ENCODE measurements around the gene C1GALT1.
"Not testable (repeated sequence)": the region's sequence is repeated elsewhere in the genome, so short reads cannot be mapped to it uniquely, and the experiment has no call there.

C1GALT1 gene

GRCh38 chr7:7237201-7237977 is 55.0 kb downstream of the C1GALT1 start:
- no peak for DNase-seq (ENCODE audit: low spot score)

DNA sequence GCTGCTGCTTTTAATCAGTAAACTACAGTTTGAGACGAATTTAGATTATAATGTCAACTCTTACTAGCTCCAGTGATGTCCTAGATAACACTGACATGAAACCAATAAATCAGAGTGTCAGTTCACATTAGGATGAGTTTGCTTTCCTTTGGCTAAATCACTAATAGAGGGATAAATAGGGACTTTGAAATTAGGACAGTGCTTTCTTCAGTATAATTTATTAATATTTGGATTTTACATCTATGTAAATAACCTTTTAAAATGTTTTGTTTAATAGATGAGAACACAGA is 55.6 kb downstream of the C1GALT1 start:
- DNase-seq (ENCODE audit: low spot score): no peak

DNA sequence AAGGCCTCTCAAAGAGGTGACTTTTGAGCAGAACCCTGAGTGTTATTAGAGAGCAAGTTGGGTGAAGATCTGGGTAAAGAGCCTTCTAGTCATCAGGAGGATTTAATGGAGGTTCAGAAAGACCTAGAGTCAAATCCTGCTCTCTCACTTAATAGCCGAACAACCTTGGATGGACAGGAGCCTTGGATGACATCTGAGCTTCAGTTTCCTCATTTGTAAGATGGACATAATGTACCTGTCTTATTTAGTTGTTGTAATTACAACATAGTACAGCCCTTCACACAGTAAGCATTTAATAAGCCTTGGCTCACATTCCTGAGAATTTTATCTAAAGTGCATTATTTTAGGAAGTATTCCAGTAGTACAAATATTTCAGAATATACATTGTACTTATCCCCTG is 57.0 kb downstream of the C1GALT1 start:
- DNase-seq (ENCODE audit: low spot score): no peak

DNA sequence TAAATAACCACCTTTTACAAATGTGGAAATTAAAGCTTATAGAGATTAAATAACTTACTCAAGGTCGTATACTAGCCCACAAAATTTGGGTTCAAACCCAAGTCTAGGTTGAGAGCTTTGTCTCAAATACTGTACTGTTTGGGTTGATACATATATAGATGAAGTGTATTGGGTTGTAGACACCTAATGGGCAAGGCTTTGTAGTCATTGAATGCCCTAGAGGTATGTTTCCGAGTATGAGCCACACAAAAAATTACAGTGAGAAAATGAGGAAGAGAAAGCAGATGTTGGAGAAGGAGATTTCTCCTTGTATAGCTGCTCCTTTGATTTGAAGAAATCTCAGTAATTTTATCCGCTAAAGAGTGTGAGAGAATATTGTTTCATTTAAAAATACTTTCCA is 60.6 kb downstream of the C1GALT1 start:
- no peak for DNase-seq (ENCODE audit: low spot score)

- DNase-seq (ENCODE audit: low spot score): not testable (repeated sequence)
Measured at GRCh38 chr7:7245233-7245632, 62.9 kb downstream of the C1GALT1 start.

DNA sequence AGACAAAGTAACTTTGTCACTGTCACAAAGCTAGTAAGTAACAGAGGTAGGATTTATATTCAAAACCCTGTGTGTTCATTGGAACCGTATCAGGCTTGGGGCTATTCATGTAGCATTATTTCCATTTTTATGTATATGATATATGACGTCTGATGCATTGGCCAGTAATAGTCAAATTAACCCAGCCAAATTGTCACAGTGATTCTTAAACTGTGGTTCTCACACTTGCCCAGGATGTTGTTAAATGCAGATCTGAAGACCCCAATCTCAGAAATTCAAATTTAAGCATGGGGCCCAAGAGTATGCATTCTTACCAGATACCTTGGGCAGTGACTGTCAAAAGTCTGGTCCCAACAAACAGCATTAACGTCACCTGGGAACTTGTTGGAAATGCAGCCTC is 63.9 kb downstream of the C1GALT1 start:
- DNase-seq (ENCODE audit: low spot score): no peak

DNA sequence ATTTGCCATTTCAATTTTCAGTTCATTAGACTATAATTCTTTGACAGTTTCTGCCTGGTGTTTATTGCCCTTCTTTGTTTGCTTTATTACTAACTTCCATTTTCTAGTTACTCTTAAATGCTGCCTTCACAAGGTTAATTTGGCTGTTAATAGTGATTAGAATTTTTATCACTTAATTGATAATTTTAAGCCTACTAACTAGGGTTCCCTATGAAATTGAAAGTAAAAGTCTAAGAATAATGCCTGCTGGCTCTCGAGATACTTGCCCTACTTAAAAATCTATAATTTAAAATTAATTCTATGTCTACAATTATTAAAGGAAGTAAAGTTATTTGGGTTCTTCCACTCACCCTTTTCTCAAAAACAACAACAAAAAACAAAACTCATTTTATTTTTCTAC is 65.3 kb downstream of the C1GALT1 start:
- DNase-seq (ENCODE audit: low spot score): no peak

DNA sequence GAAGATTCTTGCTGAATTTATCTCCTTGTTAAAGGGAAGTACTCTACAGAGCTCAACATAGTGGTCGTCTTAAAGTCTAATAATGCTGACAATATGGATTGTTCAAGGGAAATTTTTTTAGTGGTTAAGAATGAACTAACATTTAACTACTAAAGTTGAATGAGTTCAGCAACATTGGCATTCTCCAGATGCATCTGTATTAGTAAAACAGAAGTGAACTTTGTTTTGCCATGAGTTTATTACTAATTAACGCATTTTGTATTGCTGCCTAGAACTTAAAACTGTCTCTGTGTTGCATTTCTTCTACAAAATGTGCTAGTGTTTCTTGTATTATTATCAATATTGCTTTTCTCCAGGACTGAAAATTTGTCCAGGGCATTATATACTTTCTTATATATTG is 67.5 kb downstream of the C1GALT1 start:
- no peak for DNase-seq (ENCODE audit: low spot score)

DNA sequence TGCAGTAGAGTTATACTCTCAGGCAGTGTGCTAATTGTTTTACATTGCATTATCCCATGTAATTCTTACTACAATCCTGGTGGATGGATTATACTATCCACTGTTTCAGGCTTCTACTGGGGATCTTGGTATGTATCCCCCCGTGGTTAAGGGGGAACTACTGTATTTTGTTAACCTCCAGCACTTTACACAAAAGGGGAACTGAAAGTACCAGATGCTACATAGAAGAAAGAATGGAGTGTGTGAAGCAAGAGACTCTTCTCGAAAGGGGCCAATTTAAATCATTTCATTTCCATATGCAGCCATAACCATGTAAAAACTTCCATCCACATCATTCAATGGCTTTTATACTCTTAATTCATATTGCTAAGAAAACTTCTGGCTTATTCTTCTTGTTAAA is 69.4 kb downstream of the C1GALT1 start:
- no peak for DNase-seq (ENCODE audit: low spot score)

DNA sequence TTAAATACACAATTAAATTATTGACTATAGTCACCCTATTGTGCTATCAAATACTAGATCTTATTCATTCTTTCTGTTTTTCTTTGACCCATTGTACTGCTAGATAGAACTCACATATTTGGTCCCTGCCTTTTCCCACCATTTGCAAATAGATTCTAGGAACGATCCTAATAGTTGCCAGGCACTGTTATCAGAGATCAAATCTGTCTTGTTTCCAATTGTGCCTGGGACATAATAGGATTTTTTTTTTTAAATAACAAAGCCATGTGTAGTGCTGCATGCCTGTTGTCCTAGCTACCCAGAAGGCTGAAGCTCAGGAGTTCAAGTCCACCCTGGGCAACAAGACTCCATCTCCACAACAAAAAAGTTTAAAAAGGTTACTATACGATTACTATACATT is 72.0 kb downstream of the C1GALT1 start:
- DNase-seq (ENCODE audit: low spot score): no peak

GRCh38 chr7:7254908-7255307 is 72.6 kb downstream of the C1GALT1 start:
- no peak for DNase-seq (ENCODE audit: low spot score)

- no peak for DNase-seq (ENCODE audit: low spot score)
Measured at GRCh38 chr7:7256731-7257274, 74.5 kb downstream of the C1GALT1 start.

DNA sequence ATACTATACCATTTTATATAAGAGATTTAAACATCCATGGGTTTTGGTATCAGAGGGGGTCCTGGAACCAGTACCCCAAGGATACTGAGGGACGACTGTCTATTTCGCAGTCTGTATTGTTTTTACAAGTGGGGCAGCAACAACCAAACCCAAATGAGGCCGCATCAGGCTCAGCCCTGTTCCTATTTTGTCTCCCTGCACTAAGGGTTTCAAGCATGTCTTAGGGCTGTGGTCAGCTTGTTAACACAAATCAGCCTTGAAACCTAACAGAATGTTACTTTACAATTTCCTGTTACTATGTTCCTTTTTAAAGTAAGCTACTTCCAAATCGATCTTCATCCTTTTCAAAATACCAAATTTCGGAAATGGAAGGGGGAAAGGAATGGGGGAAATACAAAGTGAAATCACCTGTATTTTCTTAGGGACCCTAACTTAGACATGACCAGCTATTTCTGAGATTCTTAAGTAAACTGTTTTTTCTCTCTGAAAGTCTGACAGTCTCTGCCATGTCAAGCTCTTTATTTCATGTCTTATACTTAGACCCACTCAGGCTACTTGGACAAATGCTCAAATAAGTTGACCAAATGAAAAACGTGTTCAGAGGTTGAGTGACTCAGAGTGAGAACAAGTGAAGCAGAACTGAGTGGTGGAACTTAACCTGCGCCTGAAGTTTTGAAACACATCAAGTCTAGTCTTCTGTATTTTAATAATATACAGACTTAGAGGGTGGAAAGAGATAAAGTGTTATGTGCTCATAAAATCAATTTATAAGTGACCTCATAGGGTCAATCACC is 75.8 kb downstream of the C1GALT1 start:
- DNase-seq (ENCODE audit: low spot score): no peak

DNA sequence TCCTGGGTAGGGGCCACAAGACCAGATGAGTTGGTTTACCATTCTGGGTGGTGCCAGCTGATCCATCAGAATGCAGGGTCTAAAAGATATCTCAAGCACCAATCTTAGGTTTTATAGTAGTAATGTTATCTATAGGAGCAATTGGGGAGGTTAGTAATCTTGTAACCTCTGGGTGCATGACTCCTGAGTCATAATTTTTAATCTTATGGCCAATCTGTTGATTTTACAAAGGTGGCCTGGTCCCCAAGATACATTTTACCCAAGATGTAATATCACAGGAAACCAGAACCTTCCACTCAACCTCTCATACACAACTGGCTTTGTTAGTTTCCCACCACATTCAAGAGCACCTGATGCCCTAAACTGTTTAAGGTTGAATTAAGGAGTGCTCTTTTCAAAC is 79.5 kb downstream of the C1GALT1 start:
- DNase-seq (ENCODE audit: low spot score): no peak

- no peak for DNase-seq (ENCODE audit: low spot score)
Measured at GRCh38 chr7:7263297-7264230, 81.2 kb downstream of the C1GALT1 start.

DNA sequence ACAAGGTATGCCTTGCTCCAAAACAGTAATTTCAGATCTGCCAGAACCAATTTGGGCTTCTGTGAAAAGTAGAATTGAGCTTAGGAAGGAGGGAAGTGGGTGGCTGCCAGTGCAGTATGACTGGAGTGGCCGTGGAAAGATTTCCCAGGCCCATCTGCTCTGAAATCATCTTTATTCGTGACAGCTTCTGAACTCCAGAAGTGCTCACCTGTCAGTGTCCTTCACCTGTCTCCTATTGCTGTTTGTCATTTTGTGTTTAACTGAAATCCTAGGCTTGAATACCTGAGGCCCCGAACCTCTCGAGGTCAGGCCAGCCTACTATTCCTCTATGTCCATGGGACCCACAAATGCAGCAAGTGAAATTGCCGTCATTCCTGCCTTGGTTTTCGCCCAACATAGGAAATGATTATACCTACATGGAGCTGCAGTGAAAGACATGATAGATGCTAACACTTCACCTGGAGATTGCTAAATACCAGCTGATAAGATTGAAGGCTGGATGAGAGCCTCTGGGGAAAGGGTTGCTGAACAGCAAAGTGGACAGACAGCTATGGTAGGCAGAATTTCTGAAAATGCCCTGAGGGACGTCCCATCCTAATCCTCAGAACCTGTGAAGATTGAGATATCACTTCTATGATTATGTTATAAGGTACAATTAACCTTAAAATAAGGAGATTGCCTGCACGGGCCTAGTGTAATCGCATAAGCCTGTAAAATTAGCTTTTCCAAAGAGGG is 82.1 kb downstream of the C1GALT1 start:
- DNase-seq (ENCODE audit: low spot score): no peak

- DNase-seq (ENCODE audit: low spot score): no peak
Measured at GRCh38 chr7:7265081-7266075, 83.0 kb downstream of the C1GALT1 start.

DNA sequence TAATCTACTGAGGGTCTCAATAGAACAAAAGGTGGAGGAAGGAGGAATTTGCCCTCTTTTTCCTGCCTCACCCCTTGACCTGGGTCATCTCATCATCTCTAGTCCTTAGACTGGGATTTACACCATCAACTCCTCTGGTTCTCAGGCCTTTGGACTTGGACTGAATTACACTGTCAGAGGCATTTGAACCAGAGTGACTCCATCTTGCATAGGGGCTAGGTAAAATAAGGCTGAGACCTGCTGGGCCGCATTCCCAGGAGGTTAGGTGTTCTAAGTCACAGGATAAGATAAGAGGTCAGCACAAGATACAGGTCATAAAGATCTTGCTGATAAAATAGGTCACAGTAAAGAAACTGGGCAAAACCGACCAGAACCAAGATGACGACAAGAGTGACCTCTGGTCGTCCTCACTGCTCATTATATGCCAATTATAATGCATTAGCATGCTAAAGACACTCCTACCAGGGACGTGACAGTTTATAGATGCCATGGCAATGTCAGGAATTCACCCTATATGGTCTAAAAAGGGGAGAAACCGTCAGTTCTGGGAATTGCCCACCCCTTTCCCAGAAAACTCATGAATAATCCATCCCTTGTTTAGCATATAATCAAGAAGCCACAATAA is 84.0 kb downstream of the C1GALT1 start:
- DNase-seq (ENCODE audit: low spot score): no peak

- peak; percentile 83 for DNase-seq (ENCODE audit: low spot score)
Measured at GRCh38 chr7:7271094-7271874, 88.9 kb downstream of the C1GALT1 start.
